SU-DHL-6 (cell line): ENCODE results near the gene PDZRN3.

Source experiments
- H2AFZ ChIP-seq: fragments of 200-600 bp; sonication (generic); 2 replicates; pipeline ENCODE4 v1.6.1; 2014; ENCODE audit warnings: low read depth, mild to moderate bottlenecking, moderate library complexity, mixed read lengths, antibody characterized with exemption, low read length; ENCODE audit not compliant: severe bottlenecking
- H3F3A ChIP-seq: fragments of 200-600 bp; shearing (Covaris generic); 2 replicates; pipeline ENCODE4 v1.6.0; 2016; ENCODE audit warnings: antibody characterized with exemption, mild to moderate bottlenecking; ENCODE audit not compliant: insufficient read depth
- H3K27ac ChIP-seq: fragments of 200-600 bp; sonication (generic); 2 replicates; pipeline ENCODE4 v1.5.1; 2016; ENCODE audit warnings: low read depth, mild to moderate bottlenecking, low read length, moderate library complexity, mixed read lengths
- H3K27me3 ChIP-seq: fragments of 200-600 bp; sonication (generic), shearing (Covaris generic); 2 replicates; pipeline ENCODE4 v1.6.0; 2014; ENCODE audit warnings: mild to moderate bottlenecking, low read length
- H3K36me3 ChIP-seq: fragments of 200-600 bp; sonication (generic); 2 replicates; pipeline ENCODE4 v1.6.1; 2014; ENCODE audit warnings: mild to moderate bottlenecking, low read length, mixed read lengths
- H3K4me2 ChIP-seq: fragments of 300-600, 200-600 bp; shearing (Covaris generic), sonication (generic); 2 replicates; pipeline ENCODE4 v1.6.0; 2014; ENCODE audit warnings: low read length, low read depth, mild to moderate bottlenecking; ENCODE audit not compliant: poor library complexity, severe bottlenecking
- H3K4me3 ChIP-seq: fragments of 200-600 bp; sonication (generic); 2 replicates; pipeline ENCODE4 v1.5.1; 2014; ENCODE audit warnings: antibody characterized with exemption, low read length, mild to moderate bottlenecking, mixed read lengths; ENCODE audit not compliant: insufficient read depth, poor library complexity, severe bottlenecking
- H3K79me2 ChIP-seq: fragments of 200-600 bp; sonication (generic); 2 replicates; pipeline ENCODE4 v1.6.1; 2014; ENCODE audit warnings: mild to moderate bottlenecking, low read length, moderate library complexity; ENCODE audit not compliant: insufficient read depth
- H3K9ac ChIP-seq: fragments of 200-600 bp; sonication (generic); 2 replicates; pipeline ENCODE4 v1.7.0; 2014; ENCODE audit warnings: mild to moderate bottlenecking, low read length
- H3K9me2 ChIP-seq: fragments of 200-600 bp; sonication (generic); replicated peaks from 2 replicates; pipeline ENCODE4 v1.6.1; 2014; ENCODE audit warnings: low read length; ENCODE audit not compliant: insufficient read depth
- H3K9me3 ChIP-seq: fragments of 200-600 bp; sonication (generic); 2 replicates; pipeline ENCODE4 v1.6.1; 2014; ENCODE audit warnings: low read length, mixed read lengths; ENCODE audit not compliant: insufficient read depth
- H4K20me1 ChIP-seq: fragments of 200-600 bp; sonication (generic); 2 replicates; pipeline ENCODE4 v1.6.1; 2014; ENCODE audit warnings: low read depth, mild to moderate bottlenecking, antibody characterized with exemption, low read length, moderate library complexity, mixed read lengths
- CTCF ChIP-seq: fragments of 200-600 bp; sonication (generic); IDR thresholded peaks from one replicate; pipeline ENCODE4 v1.5.1; 2017; ENCODE audit warnings: antibody characterized with exemption, mild to moderate bottlenecking, low read length, moderate library complexity; ENCODE audit not compliant: insufficient read depth, poor library complexity, severe bottlenecking
- EZH2phosphoT487 ChIP-seq: fragments of 200-600 bp; sonication (generic), shearing (Covaris generic); conservative IDR thresholded peaks from 2 replicates; pipeline ENCODE4 v1.6.1; 2018; ENCODE audit warnings: mild to moderate bottlenecking, antibody characterized with exemption, low read length, moderate library complexity, mixed read lengths

PDZRN3 gene

GRCh38 chr3:73655197-73655596 lies 30.5 kb upstream of the PDZRN3 start:
- Histone ChIP-seq H3F3A (no peaks in the 10 kb centered on the region), H3K4me2 (no peak overlapping the region), H3K9ac (no peak overlapping the region), H3K4me3 (no peak overlapping the region), H3K9me2 (no peaks in the 10 kb centered on the region), H3K27ac (no peak overlapping the region), H4K20me1 (no peaks in the 10 kb centered on the region), H3K36me3 (no peaks in the 10 kb centered on the region), H3K9me3 (no peaks in the 10 kb centered on the region), H2AFZ (no peak overlapping the region), H3K79me2 (no peaks in the 10 kb centered on the region), H3K27me3 (0 out of 2 replicates have a peak, but pooled peaks cover 3% of the 10 kb centered on the region)
- TF ChIP-seq EZH2phosphoT487 (no peak), CTCF (no peak)

- H3K27ac ChIP-seq: no peak overlapping the region
- H3K79me2 ChIP-seq: no peaks in the 10 kb centered on the region
- no peak overlapping the region for H3K4me3 ChIP-seq
- H3K36me3 ChIP-seq: no peaks in the 10 kb centered on the region
- H3K9me2 ChIP-seq: no peaks in the 10 kb centered on the region
- no peaks in the 10 kb centered on the region for H3K27me3 ChIP-seq
- no peak overlapping the region for H3K4me2 ChIP-seq
- no peak overlapping the region for H2AFZ ChIP-seq
- no peak overlapping the region for H3K9ac ChIP-seq
- no peaks in the 10 kb centered on the region for H3K9me3 ChIP-seq
- H3F3A ChIP-seq: no peaks in the 10 kb centered on the region
- TF ChIP-seq CTCF: no peak
- no peak for TF ChIP-seq EZH2phosphoT487
- H4K20me1 ChIP-seq: no peaks in the 10 kb centered on the region
Measured at GRCh38 chr3:73653877-73654276, 29.1 kb upstream of the PDZRN3 start.

- H3K4me3 ChIP-seq: no peak overlapping the region
- no peak overlapping the region for H3K27ac ChIP-seq
- no peaks in the 10 kb centered on the region for H3K9me2 ChIP-seq
- no peak overlapping the region for H2AFZ ChIP-seq
- H3K27me3 ChIP-seq: no peaks in the 10 kb centered on the region
- TF ChIP-seq EZH2phosphoT487 (no peak), CTCF (no peak)
- H3K9me3 ChIP-seq: no peaks in the 10 kb centered on the region
- no peaks in the 10 kb centered on the region for H4K20me1 ChIP-seq
- no peaks in the 10 kb centered on the region for H3K79me2 ChIP-seq
- H3K4me2 ChIP-seq: no peak overlapping the region
- no peaks in the 10 kb centered on the region for H3F3A ChIP-seq
- H3K36me3 ChIP-seq: no peaks in the 10 kb centered on the region
- no peak overlapping the region for H3K9ac ChIP-seq
Measured at GRCh38 chr3:73653351-73653750, 28.6 kb upstream of the PDZRN3 start.

GRCh38 chr3:73652896-73653295 lies 28.2 kb upstream of the PDZRN3 start:
- Histone ChIP-seq H3K4me3 (no peak overlapping the region), H3K27me3 (no peaks in the 10 kb centered on the region), H3K79me2 (no peaks in the 10 kb centered on the region), H3K9me2 (no peaks in the 10 kb centered on the region), H3K36me3 (no peaks in the 10 kb centered on the region), H3K4me2 (no peak overlapping the region), H4K20me1 (no peaks in the 10 kb centered on the region), H2AFZ (no peak overlapping the region), H3K27ac (no peak overlapping the region), H3K9ac (no peak overlapping the region), H3F3A (no peaks in the 10 kb centered on the region), H3K9me3 (no peaks in the 10 kb centered on the region)
- TF ChIP-seq CTCF (no peak), EZH2phosphoT487 (no peak)
